HL-60/S4 treated with retinoic acid at 250 ng/mL for 4 days and 3 days (cell line): ENCODE results near the gene IDH1.
"Not testable (repeated sequence)": the region's sequence is repeated elsewhere in the genome, so short reads cannot be mapped to it uniquely, and the experiment has no call there.

Experiments used
- in situ Hi-C: fragments of 300-500 bp; cut with MboI; formaldehyde crosslinking; loops from 2 replicates; pipeline ENCODE4 v1.7.0; 2022; ENCODE audit warnings: low sequenced_read_pairs

IDH1 gene

GRCh38 chr2:208254871-208255556, at the start of gene IDH1:
Gene IDH1, minus strand, starts transcription at chr2:208255071. Its CDS starts 3,520 bp downstream, at chr2:208251551.
- in situ Hi-C loops = no loop called here

DNA sequence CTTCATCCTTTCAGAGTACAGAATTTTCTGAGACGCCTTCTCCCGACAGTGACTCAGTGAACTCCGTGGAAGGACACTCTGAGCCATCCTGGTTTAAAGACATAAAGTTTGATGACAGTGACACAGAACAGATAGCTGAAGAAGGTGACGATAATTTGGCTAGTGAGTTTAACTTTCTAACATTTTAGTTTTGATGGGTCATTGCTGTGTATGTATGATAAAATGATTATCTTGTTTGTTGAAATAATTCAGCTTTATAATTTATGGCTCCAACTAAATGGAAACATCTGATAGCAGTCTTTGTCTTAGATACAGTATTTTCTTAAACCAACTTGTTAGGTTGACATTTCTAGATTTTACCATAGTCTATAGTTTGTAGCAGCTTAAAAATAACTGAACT, 49.3 kb upstream of the IDH1 start:
- in situ Hi-C loops = no loop called here

- in situ Hi-C loops = no loop called here
Observed at GRCh38 chr2:208300847-208301618, 46.2 kb upstream of the IDH1 start.

- in situ Hi-C loops = no loop called here
Observed at GRCh38 chr2:208297961-208298360, 43.1 kb upstream of the IDH1 start.

DNA sequence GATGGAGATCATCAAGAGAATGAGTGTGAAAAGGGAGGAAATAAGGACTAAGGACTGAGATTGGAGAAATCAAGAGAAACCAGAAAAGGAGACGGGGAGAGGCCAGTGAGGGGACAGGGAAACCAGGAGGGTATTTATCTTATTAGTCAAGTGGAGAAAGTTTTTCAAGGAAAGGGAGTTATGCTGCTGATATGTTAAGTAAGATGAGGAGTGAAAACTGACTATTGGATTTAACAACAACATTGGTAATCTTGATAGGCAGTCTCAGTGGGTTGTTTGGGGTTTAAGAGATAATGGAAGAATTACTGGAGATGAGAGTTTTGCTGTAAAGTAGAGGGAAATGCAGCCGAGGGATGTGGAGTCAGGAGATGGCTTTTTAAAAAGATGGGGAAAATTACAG, 41.7 kb upstream of the IDH1 start:
- in situ Hi-C loops = no loop called here

DNA sequence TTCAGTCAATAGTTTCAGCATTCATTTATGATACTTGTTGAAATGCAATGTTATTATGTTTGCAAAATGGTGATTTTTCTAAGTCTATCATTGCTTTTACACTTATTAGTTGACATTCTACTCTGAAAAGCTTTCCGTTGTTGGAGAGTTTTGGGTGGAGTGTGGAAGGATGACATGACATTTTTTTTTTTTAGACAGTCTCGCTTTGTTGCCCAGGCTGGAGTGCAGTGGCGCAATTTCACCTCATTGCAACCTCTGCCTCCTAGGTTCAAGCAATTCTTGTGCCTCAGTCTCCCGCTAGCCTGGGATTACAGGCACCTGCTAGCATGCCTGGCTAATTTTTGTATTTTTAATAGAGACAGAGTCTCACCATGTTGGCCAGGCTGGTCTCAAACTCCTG, 41.0 kb upstream of the IDH1 start:
- in situ Hi-C loops = no loop called here

DNA sequence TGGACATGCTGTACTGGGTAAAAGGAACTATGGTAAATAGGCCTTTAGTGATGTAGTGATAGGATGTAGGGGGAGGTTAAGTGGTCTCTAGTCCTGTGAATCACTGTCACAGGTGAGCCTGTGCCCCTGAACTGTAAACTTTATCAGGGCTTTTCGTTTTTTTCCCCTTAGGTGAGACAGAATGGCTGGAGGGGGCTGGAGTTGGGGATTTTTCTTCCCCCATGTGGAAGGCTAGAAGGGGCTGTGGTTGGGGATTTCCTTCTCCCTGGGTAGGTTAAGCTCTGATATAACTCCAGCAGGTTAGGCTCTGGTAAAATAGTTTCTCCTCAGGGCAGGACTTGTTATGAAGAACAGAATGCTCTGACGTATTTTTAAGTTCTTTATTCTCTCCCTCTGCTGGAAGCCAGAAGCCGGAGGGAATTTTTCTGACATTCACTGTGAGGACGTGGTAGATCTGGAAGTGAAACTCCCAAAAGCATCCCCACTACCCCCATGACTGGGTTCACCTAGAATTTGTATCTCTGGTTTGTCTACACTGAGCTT, 39.7 kb upstream of the IDH1 start:
- in situ Hi-C loops = no loop called here

DNA sequence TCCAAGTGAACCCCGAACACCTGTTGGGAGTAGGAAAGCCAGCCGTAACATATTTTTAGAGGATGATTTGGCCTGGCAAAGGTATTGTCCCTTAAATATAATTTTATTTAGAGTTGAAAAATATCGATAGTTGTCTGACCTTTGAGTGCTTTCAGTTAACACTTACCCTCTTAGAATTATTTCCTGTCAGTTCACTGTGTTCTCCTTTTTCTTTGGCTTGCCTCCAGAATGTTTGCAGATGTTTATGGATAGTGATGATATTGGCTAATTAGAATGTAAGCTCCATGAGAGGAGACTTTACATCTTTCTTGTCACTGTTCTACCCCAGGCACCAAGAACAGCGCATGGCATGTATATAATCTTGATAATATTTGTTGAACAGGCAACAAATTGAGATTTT, 31.0 kb upstream of the IDH1 start:
- in situ Hi-C loops = no loop called here

- in situ Hi-C loops = no loop called here
Observed at GRCh38 chr2:208280933-208281332, 26.1 kb upstream of the IDH1 start.

- in situ Hi-C loops = no loop called here
Observed at GRCh38 chr2:208280234-208280633, 25.4 kb upstream of the IDH1 start.

GRCh38 chr2:208279236-208279635, 24.4 kb upstream of the IDH1 start:
- in situ Hi-C loops = no loop called here

GRCh38 chr2:208278549-208278948, 23.7 kb upstream of the IDH1 start:
- in situ Hi-C loops = no loop called here

- in situ Hi-C loops = no loop called here
Observed at GRCh38 chr2:208274748-208275147, 19.9 kb upstream of the IDH1 start.

- in situ Hi-C loops = no loop called here
Observed at GRCh38 chr2:208269091-208269490, 14.2 kb upstream of the IDH1 start.

GRCh38 chr2:208268156-208268952, 13.5 kb upstream of the IDH1 start:
- in situ Hi-C loops = no loop called here

DNA sequence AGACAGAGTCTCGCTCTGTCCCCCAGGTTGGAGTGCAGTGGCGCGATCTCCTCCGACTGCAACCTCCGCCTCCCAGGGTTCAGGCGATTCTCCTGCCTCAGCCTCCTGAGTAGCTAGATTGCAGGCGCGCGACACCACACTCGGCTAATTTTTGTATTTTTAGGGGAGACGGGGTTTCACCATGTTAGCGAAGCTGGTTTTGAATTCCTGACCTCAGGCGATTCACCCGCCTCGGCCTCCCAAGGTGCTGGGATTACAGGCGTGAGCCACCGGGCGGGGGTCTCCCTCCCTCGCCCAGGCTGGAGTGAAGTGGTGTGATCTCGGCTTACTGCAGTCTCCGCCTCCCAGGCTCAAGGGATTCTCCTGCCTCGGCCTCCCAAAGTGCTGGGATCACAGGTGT, 12.7 kb upstream of the IDH1 start:
- in situ Hi-C loops = not testable (repeated sequence)

DNA sequence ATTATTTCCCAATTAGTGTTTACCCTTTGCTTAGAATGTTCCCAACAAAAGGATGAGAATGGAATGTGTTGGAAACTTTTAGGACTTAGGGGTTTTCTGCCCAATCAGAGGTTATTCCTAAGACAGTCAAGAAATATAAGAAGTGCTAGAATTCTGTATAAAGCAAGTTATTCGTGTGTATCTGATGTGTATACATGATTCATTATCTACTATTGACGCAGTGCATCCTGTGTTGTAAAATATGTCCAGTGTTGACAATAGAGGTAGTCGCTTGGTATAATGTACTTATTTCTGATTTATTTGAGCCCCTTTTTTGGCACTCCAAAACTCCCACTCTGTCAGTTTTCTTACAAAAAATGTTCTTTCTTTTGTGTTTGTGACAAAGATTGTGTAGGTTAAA, 12.1 kb upstream of the IDH1 start:
- in situ Hi-C loops = no loop called here

DNA sequence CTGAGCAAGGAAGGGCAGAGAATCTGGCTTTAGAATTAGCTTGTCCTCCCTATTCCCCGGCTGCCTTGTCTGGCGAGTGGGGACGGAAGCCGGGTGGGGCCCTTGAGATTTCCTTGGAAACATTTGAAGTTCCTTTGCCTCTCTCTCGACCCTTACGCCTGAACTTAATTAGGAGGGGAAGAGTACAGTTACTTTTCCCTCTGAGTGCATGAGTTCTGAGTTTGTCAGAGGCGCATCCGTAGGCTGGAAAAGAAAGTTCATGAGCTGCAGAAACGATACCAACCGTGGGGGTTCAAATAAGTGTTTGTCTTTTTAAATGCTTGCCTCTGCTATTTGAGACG, 11.7 kb upstream of the IDH1 start:
- in situ Hi-C loops = no loop called here

- in situ Hi-C loops = no loop called here
Observed at GRCh38 chr2:208265801-208266552, 11.1 kb upstream of the IDH1 start, which contains the start of gene PIKFYVE. Gene PIKFYVE, plus strand, starts transcription at chr2:208266255. Its CDS starts 5,265 bp downstream, at chr2:208271520.

GRCh38 chr2:208265371-208265800, 10.5 kb upstream of the IDH1 start:
- in situ Hi-C loops = no loop called here
